22Rv1 (cell line): ENCODE measurements around the gene PIP5K1B.

Experiments
- ZFX ChIP-seq: fragments of 450-650 bp; IDR thresholded peaks from 2 replicates; pipeline ENCODE4 v1.6.1; 2017; ENCODE audit warnings: antibody characterized with exemption, borderline replicate concordance
- TF ChIP-seq, protein P1 (sequence below): fragments of 450-650 bp; IDR thresholded peaks from 2 replicates; pipeline ENCODE4 v1.5.1; 2017; ENCODE audit warnings: mild to moderate bottlenecking

DNA sequence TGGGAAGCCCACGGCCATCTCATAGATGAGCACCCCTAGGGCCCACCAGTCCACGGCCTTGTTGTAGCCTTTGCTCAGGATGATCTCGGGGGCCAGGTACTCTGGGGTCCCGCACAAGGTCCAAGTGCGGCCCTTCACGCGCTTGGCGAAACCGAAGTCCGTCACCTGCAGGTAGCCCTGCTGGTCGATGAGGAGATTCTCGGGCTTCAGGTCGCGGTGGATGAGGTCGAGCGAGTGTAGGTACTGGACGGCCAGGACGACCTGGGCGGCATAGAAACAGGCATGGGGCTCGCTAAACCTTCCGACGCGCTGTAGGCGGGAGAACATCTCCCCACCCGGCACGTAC, 308.3 kb downstream of the PIP5K1B start:
- TF ChIP-seq, protein P1, sequence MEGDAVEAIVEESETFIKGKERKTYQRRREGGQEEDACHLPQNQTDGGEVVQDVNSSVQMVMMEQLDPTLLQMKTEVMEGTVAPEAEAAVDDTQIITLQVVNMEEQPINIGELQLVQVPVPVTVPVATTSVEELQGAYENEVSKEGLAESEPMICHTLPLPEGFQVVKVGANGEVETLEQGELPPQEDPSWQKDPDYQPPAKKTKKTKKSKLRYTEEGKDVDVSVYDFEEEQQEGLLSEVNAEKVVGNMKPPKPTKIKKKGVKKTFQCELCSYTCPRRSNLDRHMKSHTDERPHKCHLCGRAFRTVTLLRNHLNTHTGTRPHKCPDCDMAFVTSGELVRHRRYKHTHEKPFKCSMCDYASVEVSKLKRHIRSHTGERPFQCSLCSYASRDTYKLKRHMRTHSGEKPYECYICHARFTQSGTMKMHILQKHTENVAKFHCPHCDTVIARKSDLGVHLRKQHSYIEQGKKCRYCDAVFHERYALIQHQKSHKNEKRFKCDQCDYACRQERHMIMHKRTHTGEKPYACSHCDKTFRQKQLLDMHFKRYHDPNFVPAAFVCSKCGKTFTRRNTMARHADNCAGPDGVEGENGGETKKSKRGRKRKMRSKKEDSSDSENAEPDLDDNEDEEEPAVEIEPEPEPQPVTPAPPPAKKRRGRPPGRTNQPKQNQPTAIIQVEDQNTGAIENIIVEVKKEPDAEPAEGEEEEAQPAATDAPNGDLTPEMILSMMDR, result no peak
- TF ChIP-seq ZFX, result no peak
